Testis (tissue), 3 donors: ENCODE data around the gene SLC4A5. TPM values are rescaled to one million over a fixed set of nuclear protein-coding genes. Genes with fewer than 3 reads are reported as not detected.

Source experiments
- DNase-seq: peaks from one replicate; pipeline ENCODE4 v3.0.0-alpha.2; 2019
- H3K27ac ChIP-seq, 2 donors: fragments of 200-600 bp; sonication (generic); one replicate each; pipeline ENCODE4 v1.5.1; 2019
- H3K27me3 ChIP-seq: fragments of 200-600 bp; sonication (generic); one replicate; pipeline ENCODE4 v1.5.1; 2019
- H3K36me3 ChIP-seq: fragments of 200-600 bp; sonication (generic); one replicate; pipeline ENCODE4 v1.5.1; 2017; ENCODE audit warnings: low read depth; ENCODE audit errors: missing control alignments
- H3K4me1 ChIP-seq: fragments of 200-600 bp; sonication (generic); one replicate; pipeline ENCODE4 v1.5.1; 2019
- H3K4me3 ChIP-seq, 2 donors: fragments of 200-600 bp; sonication (generic); one replicate each; pipeline ENCODE4 v1.5.1; 2017 to 2019
- H3K9me3 ChIP-seq: fragments of 200-600 bp; sonication (generic); one replicate; pipeline ENCODE4 v1.5.1; 2017
- POLR2A ChIP-seq: fragments of 450-650 bp; IDR thresholded peaks from one replicate; pipeline ENCODE4 v1.6.1; 2017; ENCODE audit warnings: antibody characterized with exemption, mild to moderate bottlenecking, moderate library complexity
- WGBS, 2 donors: methylation state at CpG; one replicate each; pipeline ENCODE4 v1.1.5; 2018; 5-methylcytosine and 5-hydroxymethylcytosine counted together
- intact Hi-C: fragments of 100-400 bp; cut with DNase I; formaldehyde crosslinking; loops from one replicate; pipeline ENCODE4 v1.15.1; 2023; ENCODE audit warnings: low total_unique reads
- polyA plus RNA-seq: library from polyadenylated mRNA; stranded (reverse); fragments of 350-450 nt; fragmentation: Illumina TruSeq; extraction: RNeasy Lipid Tissue Mini Kit (QIAGEN cat#74804); gene quantifications from one replicate; pipeline ENCODE4 v1.2.3, GENCODE V29; 2014; ENCODE audit warnings: low read depth, low replicate concordance; ENCODE audit not compliant: insufficient read depth
- total RNA-seq, 2 donors: library from RNA; depleted of rRNA; stranded (reverse); fragments of >200 nt; gene quantifications; one replicate each; pipeline ENCODE4 v1.2.3, GENCODE V29; 2016
- TF ChIP-seq, protein P1 (sequence below), 3 experiments: fragments of 450-650 bp in 2 of 3; fragments of 200-600 bp in 1 of 3; sonication (generic) in 1 of 3; IDR thresholded peaks; one replicate each; pipeline ENCODE4 v1.5.1; 2016 to 2019; ENCODE audit warnings: antibody characterized with exemption in 3 of 3, mild to moderate bottlenecking in 2 of 3, moderate library complexity in 1 of 3

Gene SLC4A5
- total and polyA plus RNA-seq, 3 donors from 2014 or later = 40.3 to 188 (median 113) TPM

DNA sequence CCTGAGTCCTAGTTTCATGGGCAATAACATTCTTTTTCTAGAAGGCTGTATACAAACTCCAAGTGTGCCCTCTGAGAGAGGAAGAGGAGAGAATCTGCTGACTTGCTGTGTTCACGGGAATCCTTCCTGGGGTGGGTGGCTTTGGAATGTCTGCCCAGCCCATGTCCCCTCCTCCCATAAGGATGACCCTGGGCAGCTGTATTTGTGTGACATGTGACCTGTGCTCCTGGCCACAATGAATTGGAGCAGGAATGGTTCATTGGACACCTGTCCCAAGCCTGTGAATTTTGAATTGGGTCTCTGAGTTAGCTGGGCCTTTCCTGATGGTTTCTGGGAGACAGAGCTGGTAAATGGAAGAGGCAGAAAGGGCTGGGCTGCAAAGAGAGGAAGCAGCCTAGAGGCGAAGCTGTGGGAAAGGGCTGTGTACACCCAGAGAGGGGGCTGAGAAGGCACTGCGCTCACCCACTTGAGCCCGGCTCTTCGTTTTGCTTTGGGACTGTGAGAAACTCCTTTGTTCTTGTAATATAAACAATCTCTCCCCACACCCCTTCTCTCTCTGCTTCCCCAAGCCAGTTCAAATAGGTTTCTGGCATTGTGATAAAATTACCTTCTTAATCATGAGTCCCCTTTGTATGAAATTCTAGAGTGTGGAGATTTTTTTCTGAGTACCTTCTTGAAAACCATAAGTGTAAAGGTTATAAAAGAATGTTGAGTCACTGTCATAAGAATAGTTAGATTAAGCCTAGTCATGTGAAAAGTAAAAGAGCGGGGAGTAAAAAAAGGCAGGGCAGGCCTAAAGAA lies 49.8 kb downstream of the SLC4A5 start:
- H3K9me3 ChIP-seq = no peaks in the 10 kb centered on the region
- 74 to 80% methylated on average over 6 of the region's 6 CpGs for WGBS, 2 donors
- no peaks in the 10 kb centered on the region for H3K4me1 ChIP-seq
- no peaks in the 10 kb centered on the region for H3K27me3 ChIP-seq
- no peak overlapping the region for H3K27ac ChIP-seq
- intact Hi-C loops = no loop called here
- H3K36me3 ChIP-seq = no peaks in the 10 kb centered on the region
- TF ChIP-seq POLR2A = no peak
- TF ChIP-seq, protein P1, sequence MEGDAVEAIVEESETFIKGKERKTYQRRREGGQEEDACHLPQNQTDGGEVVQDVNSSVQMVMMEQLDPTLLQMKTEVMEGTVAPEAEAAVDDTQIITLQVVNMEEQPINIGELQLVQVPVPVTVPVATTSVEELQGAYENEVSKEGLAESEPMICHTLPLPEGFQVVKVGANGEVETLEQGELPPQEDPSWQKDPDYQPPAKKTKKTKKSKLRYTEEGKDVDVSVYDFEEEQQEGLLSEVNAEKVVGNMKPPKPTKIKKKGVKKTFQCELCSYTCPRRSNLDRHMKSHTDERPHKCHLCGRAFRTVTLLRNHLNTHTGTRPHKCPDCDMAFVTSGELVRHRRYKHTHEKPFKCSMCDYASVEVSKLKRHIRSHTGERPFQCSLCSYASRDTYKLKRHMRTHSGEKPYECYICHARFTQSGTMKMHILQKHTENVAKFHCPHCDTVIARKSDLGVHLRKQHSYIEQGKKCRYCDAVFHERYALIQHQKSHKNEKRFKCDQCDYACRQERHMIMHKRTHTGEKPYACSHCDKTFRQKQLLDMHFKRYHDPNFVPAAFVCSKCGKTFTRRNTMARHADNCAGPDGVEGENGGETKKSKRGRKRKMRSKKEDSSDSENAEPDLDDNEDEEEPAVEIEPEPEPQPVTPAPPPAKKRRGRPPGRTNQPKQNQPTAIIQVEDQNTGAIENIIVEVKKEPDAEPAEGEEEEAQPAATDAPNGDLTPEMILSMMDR (IDR thresholded peaks at IDR 0.05) = no peak
- DNase-seq = no peak
- no peak overlapping the region for H3K4me3 ChIP-seq

DNA sequence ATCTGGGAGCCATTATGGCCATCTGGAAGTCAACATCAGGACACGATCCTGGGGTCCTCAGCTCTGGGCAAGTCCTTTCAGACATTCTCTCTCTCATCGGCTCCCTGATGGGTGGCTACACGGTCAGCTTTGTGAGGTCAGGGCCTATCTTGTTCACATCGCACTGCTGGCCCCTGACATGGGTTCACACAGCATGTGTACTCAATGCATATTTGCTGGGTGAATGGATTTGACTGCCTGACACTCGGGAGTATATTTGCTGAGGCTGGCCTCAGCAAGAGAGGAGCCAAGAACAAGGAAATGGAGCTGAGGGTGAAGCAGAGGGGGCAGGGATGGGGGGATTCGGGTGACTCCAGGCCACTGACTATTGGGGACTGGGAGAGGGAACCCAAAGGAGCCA lies 50.5 kb downstream of the SLC4A5 start:
- Histone ChIP-seq H3K4me1 (no peaks in the 10 kb centered on the region), H3K36me3 (no peaks in the 10 kb centered on the region), H3K27me3 (no peaks in the 10 kb centered on the region), H3K4me3 (no peak overlapping the region), H3K27ac (no peak overlapping the region), H3K9me3 (no peaks in the 10 kb centered on the region)
- DNase-seq = no peak
- 88 to 91% methylated on average over 6 of the region's 6 CpGs for WGBS, 2 donors
- intact Hi-C loops = no loop called here
- TF ChIP-seq, protein P1 (IDR thresholded peaks at IDR 0.05) = no peak
- TF ChIP-seq POLR2A = no peak

DNA sequence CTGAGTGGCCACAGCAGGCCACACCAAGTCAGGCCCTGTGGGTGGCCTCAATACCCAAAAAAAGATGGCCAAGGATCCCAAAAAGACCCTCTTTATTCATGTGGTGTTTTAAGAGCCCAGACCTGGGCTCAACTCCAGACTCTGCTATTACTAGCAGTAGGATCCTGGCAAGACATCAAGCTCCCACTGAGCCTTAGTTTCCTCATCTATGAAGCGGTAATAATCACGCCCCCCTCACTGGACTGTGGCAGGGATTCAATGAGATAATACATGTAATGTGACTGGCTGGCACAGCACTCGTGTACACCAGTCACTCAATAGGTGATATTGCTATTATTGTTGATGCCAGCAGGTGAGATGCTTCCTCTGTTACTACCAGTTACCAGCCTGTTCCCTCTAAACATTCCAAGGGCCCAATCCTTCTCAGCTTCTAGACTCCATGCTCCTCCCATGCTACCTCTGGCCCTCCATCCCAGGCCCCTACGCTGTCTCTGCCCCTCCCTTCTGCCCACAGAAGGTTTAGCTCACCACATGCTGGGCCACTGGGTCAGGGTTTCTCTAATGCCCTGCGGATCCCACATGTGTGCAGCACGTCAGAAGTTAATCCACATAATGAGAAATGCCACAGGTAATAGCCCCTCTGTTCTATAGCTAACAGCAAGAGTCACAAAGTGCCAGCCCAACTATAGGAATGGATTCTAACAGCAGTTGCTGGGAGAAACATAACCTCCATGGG lies 51.2 kb downstream of the SLC4A5 start:
- H3K4me3 ChIP-seq = no peak overlapping the region
- no peaks in the 10 kb centered on the region for H3K9me3 ChIP-seq
- no peaks in the 10 kb centered on the region for H3K4me1 ChIP-seq
- TF ChIP-seq POLR2A = no peak
- no peaks in the 10 kb centered on the region for H3K27me3 ChIP-seq
- intact Hi-C loops = no loop called here
- no peaks in the 10 kb centered on the region for H3K36me3 ChIP-seq
- DNase-seq = no peak
- H3K27ac ChIP-seq = no peak overlapping the region
- 97% methylated on average over 6 of the region's 6 CpGs for WGBS, 2 donors

DNA sequence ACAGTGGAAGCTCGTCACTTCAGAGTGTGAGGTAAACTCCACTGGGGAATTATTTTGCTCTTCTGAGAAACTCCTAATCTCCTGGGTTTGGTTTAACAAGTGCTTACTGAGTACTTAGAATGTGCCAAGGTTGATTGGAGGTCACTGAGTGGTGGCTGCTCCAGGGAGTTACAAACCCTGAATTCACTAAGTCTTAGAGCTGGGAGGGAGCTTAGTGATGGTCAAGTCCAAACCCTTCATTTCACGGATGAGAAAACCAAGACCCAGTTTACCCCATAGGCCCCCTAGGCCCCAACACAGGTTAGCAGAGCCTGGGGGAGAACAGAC lies 52.0 kb downstream of the SLC4A5 start:
- H3K4me1 ChIP-seq = no peaks in the 10 kb centered on the region
- no peaks in the 10 kb centered on the region for H3K27me3 ChIP-seq
- WGBS, 2 donors = 84 to 95% methylated on average over 2 of the region's 2 CpGs
- DNase-seq = no peak
- H3K4me3 ChIP-seq = no peak overlapping the region
- H3K9me3 ChIP-seq = no peaks in the 10 kb centered on the region
- TF ChIP-seq POLR2A = no peak
- TF ChIP-seq, protein P1 (IDR thresholded peaks at IDR 0.05) = no peak
- no peaks in the 10 kb centered on the region for H3K36me3 ChIP-seq
- intact Hi-C loops = no loop called here
- H3K27ac ChIP-seq = no peak overlapping the region

DNA sequence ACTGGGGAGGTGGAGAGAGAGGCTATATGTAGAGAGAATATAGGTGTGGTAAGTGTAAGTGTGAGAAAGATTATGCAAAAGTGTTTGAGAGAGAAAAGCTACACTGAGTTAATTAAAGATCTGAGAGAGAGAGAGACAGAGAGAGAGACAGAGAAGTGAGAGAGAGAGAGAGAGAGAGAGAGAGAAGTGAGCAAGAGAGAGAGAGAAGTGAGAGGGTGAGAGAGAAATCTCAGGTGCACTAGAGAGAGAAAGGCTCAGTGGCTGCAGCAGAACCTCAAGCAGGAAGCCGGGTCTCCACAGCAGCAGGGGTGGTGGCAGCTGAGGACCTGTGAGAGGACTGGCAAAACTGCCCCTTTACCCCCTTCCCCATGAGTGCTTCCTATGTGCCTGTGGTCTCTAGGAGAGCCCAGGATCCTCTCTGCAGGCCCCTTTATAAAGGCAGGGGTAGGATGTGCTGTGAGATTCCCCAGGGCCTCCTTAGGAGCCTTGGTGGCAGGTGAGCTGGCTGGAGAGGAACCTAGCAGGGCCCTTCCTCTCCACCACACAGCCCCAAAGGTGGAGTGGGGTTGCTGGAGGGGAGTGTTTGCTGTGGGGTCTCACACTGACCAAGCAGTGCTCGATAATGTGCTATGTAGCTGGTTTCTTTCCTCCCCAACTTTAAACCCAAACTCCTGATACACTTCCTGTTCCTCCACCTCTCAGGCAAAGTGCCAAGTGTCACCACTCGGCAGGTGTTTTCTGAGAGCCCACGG lies 52.6 kb downstream of the SLC4A5 start:
- 73 to 79% methylated on average over 4 of the region's 4 CpGs for WGBS, 2 donors
- no peak overlapping the region for H3K27ac ChIP-seq
- no peak overlapping the region for H3K4me3 ChIP-seq
- H3K4me1 ChIP-seq = no peaks in the 10 kb centered on the region
- DNase-seq = no peak
- TF ChIP-seq, protein P1 (IDR thresholded peaks at IDR 0.05) = no peak
- no peak for TF ChIP-seq POLR2A
- no peaks in the 10 kb centered on the region for H3K27me3 ChIP-seq
- no peaks in the 10 kb centered on the region for H3K9me3 ChIP-seq
- H3K36me3 ChIP-seq = no peaks in the 10 kb centered on the region
- intact Hi-C loops = no loop called here
